Neuron (in vitro differentiated cells): ENCODE measurements around the gene SVEP1.

Experiments
- H2AFZ ChIP-seq: one replicate; pipeline ENCODE4 v1.6.1; 2013; ENCODE audit warnings: low read depth, mild to moderate bottlenecking, inconsistent platforms, low read length, moderate library complexity
- H3K27me3 ChIP-seq: one replicate; pipeline ENCODE4 v1.6.1; 2013; ENCODE audit warnings: low read length; ENCODE audit not compliant: insufficient read depth
- H3K36me3 ChIP-seq: one replicate; pipeline ENCODE4 v1.6.1; 2013; ENCODE audit warnings: low read length; ENCODE audit not compliant: insufficient read depth
- H3K4me1 ChIP-seq: one replicate; pipeline ENCODE4 v1.6.1; 2013; ENCODE audit warnings: low read length; ENCODE audit not compliant: insufficient read depth
- H3K4me3 ChIP-seq: 2 replicates; pipeline ENCODE4 v1.5.1; 2013; ENCODE audit warnings: mild to moderate bottlenecking, low read length, moderate library complexity
- H3K9me3 ChIP-seq: one replicate; pipeline ENCODE4 v1.6.1; 2013; ENCODE audit warnings: low read length

Gene SVEP1

GRCh38 chr9:110486218-110486617, 93.3 kb downstream of the SVEP1 start:
- Histone ChIP-seq H3K4me1 (no peaks in the 10 kb centered on the region), H2AFZ (no peak overlapping the region), H3K36me3 (no peaks in the 10 kb centered on the region), H3K27me3 (no peaks in the 10 kb centered on the region), H3K4me3 (no peak overlapping the region), H3K9me3 (no peaks in the 10 kb centered on the region)

GRCh38 chr9:110479481-110479880, 100.1 kb downstream of the SVEP1 start:
- no peak overlapping the region for H3K4me3 ChIP-seq
- no peaks in the 10 kb centered on the region for H3K4me1 ChIP-seq
- no peaks in the 10 kb centered on the region for H3K27me3 ChIP-seq
- H2AFZ ChIP-seq: no peak overlapping the region
- no peaks in the 10 kb centered on the region for H3K9me3 ChIP-seq
- H3K36me3 ChIP-seq: no peaks in the 10 kb centered on the region

DNA sequence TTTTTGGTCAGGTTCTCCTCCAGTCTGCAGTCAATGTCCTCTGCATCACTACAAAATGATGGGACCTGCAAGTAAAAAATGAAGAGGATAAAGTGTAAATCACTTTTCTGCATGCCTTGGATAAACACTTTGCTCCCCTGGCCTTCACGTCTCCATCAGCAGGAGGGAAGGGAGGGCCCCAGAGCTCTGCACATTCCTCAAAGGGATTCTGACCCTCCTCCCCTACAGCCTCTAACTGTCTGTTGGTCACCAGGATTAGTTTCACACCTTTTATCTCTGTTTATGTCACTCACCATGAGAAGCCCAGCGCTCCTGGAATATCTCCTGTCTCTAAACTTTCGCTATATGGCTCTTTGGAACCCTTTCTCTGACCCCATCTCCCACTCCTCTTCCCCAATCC, 103.3 kb downstream of the SVEP1 start:
- H3K4me1 ChIP-seq: no peaks in the 10 kb centered on the region
- H3K36me3 ChIP-seq: no peaks in the 10 kb centered on the region
- H3K9me3 ChIP-seq: no peaks in the 10 kb centered on the region
- no peak overlapping the region for H3K4me3 ChIP-seq
- H3K27me3 ChIP-seq: no peaks in the 10 kb centered on the region
- no peak overlapping the region for H2AFZ ChIP-seq

DNA sequence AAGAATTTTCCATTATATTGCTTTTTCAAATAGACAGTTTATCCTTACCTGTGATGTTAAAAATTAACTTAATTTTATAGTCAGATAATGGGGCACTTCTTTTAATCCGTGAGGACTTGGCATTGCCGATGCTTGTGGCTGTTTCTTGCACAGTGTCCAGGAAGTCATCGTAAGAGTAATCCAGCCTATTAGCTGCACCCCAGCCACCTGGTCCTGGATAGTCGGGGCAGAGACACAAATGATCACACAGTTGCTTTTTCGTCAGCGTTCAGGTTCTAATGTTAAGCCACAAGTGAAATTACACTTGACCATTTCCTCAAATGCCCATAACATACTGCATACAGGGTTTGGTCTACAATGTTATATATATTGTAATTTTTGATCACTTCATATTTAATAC, 107.4 kb downstream of the SVEP1 start:
- Histone ChIP-seq H3K9me3 (no peaks in the 10 kb centered on the region), H3K36me3 (no peaks in the 10 kb centered on the region), H3K4me1 (no peaks in the 10 kb centered on the region), H3K4me3 (no peak overlapping the region), H3K27me3 (no peaks in the 10 kb centered on the region), H2AFZ (no peak overlapping the region)

DNA sequence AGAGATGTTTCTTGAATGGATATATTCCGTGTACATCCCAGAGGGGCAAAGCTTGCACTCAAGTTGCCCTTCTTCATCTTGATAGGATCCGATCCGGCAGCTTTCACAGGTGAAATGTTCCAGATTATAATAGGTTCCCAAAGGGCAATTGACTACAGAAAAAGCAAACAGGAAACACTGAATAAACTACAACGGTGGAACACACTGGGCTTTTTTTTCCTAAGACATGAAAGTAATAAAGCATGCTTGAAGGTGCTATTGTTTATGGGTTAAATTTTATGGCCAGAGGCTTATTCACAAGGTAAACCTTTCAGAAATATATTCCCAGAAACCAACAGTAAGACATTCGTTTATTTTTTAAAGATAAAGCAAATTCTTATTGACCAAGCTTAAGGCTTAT, 110.6 kb downstream of the SVEP1 start:
- no peak overlapping the region for H2AFZ ChIP-seq
- H3K4me3 ChIP-seq: no peak overlapping the region
- H3K4me1 ChIP-seq: no peaks in the 10 kb centered on the region
- no peaks in the 10 kb centered on the region for H3K27me3 ChIP-seq
- no peaks in the 10 kb centered on the region for H3K36me3 ChIP-seq
- H3K9me3 ChIP-seq: no peaks in the 10 kb centered on the region

DNA sequence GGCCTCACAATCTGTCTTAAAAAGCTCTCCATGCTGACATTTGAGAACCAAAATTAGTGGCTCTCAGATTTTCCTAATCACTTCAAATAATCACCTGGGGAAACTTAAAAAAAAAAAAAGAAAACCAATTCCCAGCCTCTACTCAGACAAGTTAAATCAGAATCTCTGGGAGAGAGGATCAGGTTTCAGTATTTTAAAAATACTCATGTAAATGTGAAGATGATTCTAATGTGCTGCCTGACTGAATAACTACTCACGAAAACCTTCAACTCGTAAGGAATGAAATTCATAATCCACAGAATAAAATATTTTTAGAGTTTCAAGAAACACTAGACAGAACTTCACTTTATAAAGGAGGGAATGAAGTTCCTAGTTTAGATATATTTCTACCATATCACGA, 114.4 kb downstream of the SVEP1 start:
- no peaks in the 10 kb centered on the region for H3K9me3 ChIP-seq
- H2AFZ ChIP-seq: no peak overlapping the region
- no peaks in the 10 kb centered on the region for H3K36me3 ChIP-seq

GRCh38 chr9:110464321-110464720, 115.2 kb downstream of the SVEP1 start:
- H3K4me3 ChIP-seq: no peak overlapping the region
- no peaks in the 10 kb centered on the region for H3K9me3 ChIP-seq
- H3K4me1 ChIP-seq: no peaks in the 10 kb centered on the region
- no peaks in the 10 kb centered on the region for H3K27me3 ChIP-seq
- no peaks in the 10 kb centered on the region for H3K36me3 ChIP-seq
- no peak overlapping the region for H2AFZ ChIP-seq

More for the DNA sequence above, 114.4 kb downstream of the SVEP1 start:
- H3K4me1 ChIP-seq: no peaks in the 10 kb centered on the region
- no peak overlapping the region for H3K4me3 ChIP-seq
- no peaks in the 10 kb centered on the region for H3K27me3 ChIP-seq

- Histone ChIP-seq H3K9me3 (no peaks in the 10 kb centered on the region), H2AFZ (no peak overlapping the region), H3K4me3 (no peak overlapping the region), H3K36me3 (no peaks in the 10 kb centered on the region), H3K27me3 (no peaks in the 10 kb centered on the region), H3K4me1 (no peaks in the 10 kb centered on the region)
Observed at GRCh38 chr9:110463499-110463898, 116.0 kb downstream of the SVEP1 start.

GRCh38 chr9:110457245-110457644, 122.3 kb downstream of the SVEP1 start:
- Histone ChIP-seq H3K4me3 (no peak overlapping the region), H3K9me3 (no peaks in the 10 kb centered on the region), H3K4me1 (no peaks in the 10 kb centered on the region), H3K36me3 (no peaks in the 10 kb centered on the region), H2AFZ (no peak overlapping the region), H3K27me3 (no peaks in the 10 kb centered on the region)

DNA sequence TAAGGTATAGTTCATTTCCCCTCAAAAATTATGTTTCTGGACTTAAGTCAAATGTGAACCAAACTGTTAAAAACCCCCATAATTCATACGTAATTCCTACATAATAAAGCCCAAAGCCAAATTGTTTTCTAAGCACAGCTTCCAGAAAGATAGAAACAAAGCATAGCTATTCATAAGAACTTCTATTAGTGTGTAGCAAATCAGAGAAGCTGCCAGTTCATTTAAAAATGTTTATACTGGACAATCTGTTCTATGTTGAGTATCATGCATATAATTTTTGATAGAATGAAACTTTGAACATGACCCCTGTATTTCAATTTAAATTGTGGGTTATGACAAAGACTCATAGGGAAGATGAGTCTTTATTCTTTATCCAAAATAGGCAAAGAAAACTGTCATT, 122.9 kb downstream of the SVEP1 start:
- no peak overlapping the region for H2AFZ ChIP-seq
- H3K27me3 ChIP-seq: no peaks in the 10 kb centered on the region
- no peaks in the 10 kb centered on the region for H3K9me3 ChIP-seq
- H3K36me3 ChIP-seq: no peaks in the 10 kb centered on the region
- no peak overlapping the region for H3K4me3 ChIP-seq
- no peaks in the 10 kb centered on the region for H3K4me1 ChIP-seq

GRCh38 chr9:110455860-110456259, 123.7 kb downstream of the SVEP1 start:
- no peaks in the 10 kb centered on the region for H3K27me3 ChIP-seq
- H3K4me3 ChIP-seq: no peak overlapping the region
- no peaks in the 10 kb centered on the region for H3K9me3 ChIP-seq
- H3K4me1 ChIP-seq: no peaks in the 10 kb centered on the region
- no peaks in the 10 kb centered on the region for H3K36me3 ChIP-seq
- no peak overlapping the region for H2AFZ ChIP-seq

GRCh38 chr9:110452227-110452801, 127.2 kb downstream of the SVEP1 start:
- no peaks in the 10 kb centered on the region for H3K9me3 ChIP-seq
- H2AFZ ChIP-seq: no peak overlapping the region
- no peak overlapping the region for H3K4me3 ChIP-seq
- no peaks in the 10 kb centered on the region for H3K36me3 ChIP-seq
- H3K4me1 ChIP-seq: no peaks in the 10 kb centered on the region
- no peaks in the 10 kb centered on the region for H3K27me3 ChIP-seq

GRCh38 chr9:110451726-110452125, 127.8 kb downstream of the SVEP1 start:
- Histone ChIP-seq H3K27me3 (no peaks in the 10 kb centered on the region), H3K36me3 (no peaks in the 10 kb centered on the region), H3K9me3 (no peaks in the 10 kb centered on the region), H3K4me1 (no peaks in the 10 kb centered on the region), H3K4me3 (no peak overlapping the region), H2AFZ (no peak overlapping the region)

- no peak overlapping the region for H3K4me3 ChIP-seq
- no peak overlapping the region for H2AFZ ChIP-seq
- H3K4me1 ChIP-seq: no peaks in the 10 kb centered on the region
- H3K27me3 ChIP-seq: no peaks in the 10 kb centered on the region
- H3K9me3 ChIP-seq: peaks cover 5% of the 10 kb centered on the region
- H3K36me3 ChIP-seq: no peaks in the 10 kb centered on the region
Observed at GRCh38 chr9:110447476-110447875, 132.1 kb downstream of the SVEP1 start.
